Spleen (tissue), 7 donors: ENCODE results near the gene MARCHF10.

Experiments
- CTCF ChIP-seq, 11 experiments: fragments of 200-600 bp in 7 of 11; fragments of 450-650 bp in 4 of 11; sonication (generic) in 4 of 11; IDR thresholded peaks in 8 of 11; conservative IDR thresholded peaks in 3 of 11; 1 replicate in 7 of 11; 2 replicates in 4 of 11; pipeline versions ENCODE4 v1.4.0 to v1.8.0; 2016 to 2021; ENCODE audit warnings: antibody characterized with exemption in 11 of 11, inconsistent platforms in 4 of 11, mild to moderate bottlenecking in 1 of 11
- POLR2A ChIP-seq, 3 donors: fragments of 450-650 bp; IDR thresholded peaks; one replicate each; pipeline ENCODE4 v1.5.1; 2017; ENCODE audit warnings: antibody characterized with exemption in 3 of 3, mild to moderate bottlenecking in 1 of 3
- POLR2AphosphoS5 ChIP-seq, 3 donors: sonication (generic); formaldehyde crosslinking; IDR thresholded peaks; one replicate each; pipeline ENCODE4 v1.5.1; 2017; ENCODE audit warnings: antibody characterized with exemption in 3 of 3
- donor health status: DM: no; HTN: no; CAD: no; lungs with moderate emphysema.
- donor health status: DM: no; HTN: no; CAD: no.
- donor health status: DM: no; HTN: no; CAD: no.

- TF ChIP-seq POLR2A (IDR thresholded peaks at IDR 0.05) (no peak), CTCF (IDR thresholded peaks at IDR 0.05 in 8 of 11, conservative IDR thresholded peaks at IDR 0.05 in 3 of 11) (no peak), POLR2AphosphoS5 (IDR thresholded peaks at IDR 0.05) (no peak)
Observed at GRCh38 chr17:62737513-62737912, 70.6 kb downstream of the MARCHF10 start.
